Activated T-helper 1 cell treated with Interleukin-2 at 50 U/mL for 16 hours (primary cell): ENCODE measurements around the gene RAB35.

Source experiments
- DNase-seq: peaks from one replicate; pipeline ENCODE4 v3.0.0-alpha.2; 2020; ENCODE audit warnings: low read depth

RAB35 gene

GRCh38 chr12:120103371-120103770 lies 13.2 kb downstream of the RAB35 start:
- DNase-seq, result no peak

GRCh38 chr12:120103044-120103338 lies 13.6 kb downstream of the RAB35 start:
- no peak for DNase-seq

- DNase-seq, result no peak
Measured at GRCh38 chr12:120102189-120103043, 14.1 kb downstream of the RAB35 start.

GRCh38 chr12:120101617-120102016 lies 14.9 kb downstream of the RAB35 start:
- no peak for DNase-seq

GRCh38 chr12:120101182-120101581 lies 15.4 kb downstream of the RAB35 start:
- DNase-seq, result no peak

- no peak for DNase-seq
Measured at GRCh38 chr12:120100630-120101029, 15.9 kb downstream of the RAB35 start.

GRCh38 chr12:120099738-120100137 lies 16.8 kb downstream of the RAB35 start:
- no peak for DNase-seq

- DNase-seq, result no peak
Measured at GRCh38 chr12:120098756-120099470, 17.6 kb downstream of the RAB35 start.

GRCh38 chr12:120096671-120097202 lies 19.8 kb downstream of the RAB35 start:
- DNase-seq, result no peak

GRCh38 chr12:120095736-120096135 lies 20.8 kb downstream of the RAB35 start:
- no peak for DNase-seq

- DNase-seq, result no peak
Measured at GRCh38 chr12:120095331-120095730, 21.2 kb downstream of the RAB35 start.

- no peak for DNase-seq
Measured at GRCh38 chr12:120094485-120094884, 22.1 kb downstream of the RAB35 start.

- no peak for DNase-seq
Measured at GRCh38 chr12:120093592-120094355, 22.8 kb downstream of the RAB35 start.

- no peak for DNase-seq
Measured at GRCh38 chr12:120093336-120093591, 23.3 kb downstream of the RAB35 start.

- DNase-seq, result no peak
Measured at GRCh38 chr12:120092551-120093335, 23.8 kb downstream of the RAB35 start.

- DNase-seq, result no peak
Measured at GRCh38 chr12:120091371-120092090, 25.0 kb downstream of the RAB35 start.

- no peak for DNase-seq
Measured at GRCh38 chr12:120090626-120091295, 25.8 kb downstream of the RAB35 start.

- DNase-seq, result no peak
Measured at GRCh38 chr12:120090206-120090605, 26.3 kb downstream of the RAB35 start.

GRCh38 chr12:120089796-120090195 lies 26.8 kb downstream of the RAB35 start:
- no peak for DNase-seq

- no peak for DNase-seq
Measured at GRCh38 chr12:120089105-120089504, 27.4 kb downstream of the RAB35 start.
